Lung (tissue), 12 donors: Measurements from ENCODE around the gene RMDN2. TPM values are rescaled to one million over a fixed set of nuclear protein-coding genes. Genes with fewer than 3 reads are reported as not detected.
A peak's percentile ranks its signal among the peaks of the same experiment; 100 is the strongest.

Experiments used
- ATAC-seq: fragments of 200-7000 bp; cut with Tn5 transposase; one replicate; pipeline ENCODE4 v1.9.1; 2020; ENCODE audit warnings: moderate number of reproducible peaks; ENCODE audit not compliant: insufficient read depth, low FRiP score
- DNase-seq, 3 donors: peaks; one replicate each; pipeline ENCODE4 v3.0.0-alpha.2; 2013 to 2017
- H3K27ac ChIP-seq, 2 donors: one replicate each; pipeline ENCODE4 v1.5.1; 2013; ENCODE audit warnings: mild to moderate bottlenecking in 2 of 2, moderate library complexity in 2 of 2, control low read depth in 1 of 2, inconsistent platforms in 1 of 2, low read depth in 1 of 2, low read length in 1 of 2
- H3K27me3 ChIP-seq, 3 donors: one replicate each; pipeline ENCODE4 v1.5.1; 2013; ENCODE audit warnings: low read length in 2 of 3; ENCODE audit not compliant: control insufficient read depth in 3 of 3, insufficient read depth in 3 of 3
- H3K36me3 ChIP-seq, 4 donors: one replicate each; pipeline ENCODE4 v1.5.1; 2013; ENCODE audit warnings: low read length in 4 of 4, mild to moderate bottlenecking in 1 of 4, moderate library complexity in 1 of 4; ENCODE audit not compliant: control insufficient read depth in 4 of 4, insufficient read depth in 4 of 4
- H3K4me1 ChIP-seq, 5 donors: one replicate each; pipeline ENCODE4 v1.5.1; 2013; ENCODE audit warnings: low read length in 5 of 5, mild to moderate bottlenecking in 2 of 5, moderate library complexity in 1 of 5; ENCODE audit not compliant: control insufficient read depth in 5 of 5, insufficient read depth in 5 of 5
- H3K4me3 ChIP-seq: one replicate; pipeline ENCODE4 v1.5.1; 2013; ENCODE audit warnings: mild to moderate bottlenecking, control low read depth, moderate library complexity
- H3K9ac ChIP-seq, 2 donors: one replicate each; pipeline ENCODE4 v1.5.1; 2013; ENCODE audit warnings: low read length in 2 of 2, control low read depth in 1 of 2; ENCODE audit not compliant: insufficient read depth in 1 of 2
- H3K9me3 ChIP-seq, 4 donors: one replicate each; pipeline ENCODE4 v1.5.1; 2013; ENCODE audit warnings: low read length in 3 of 4, mild to moderate bottlenecking in 1 of 4, moderate library complexity in 1 of 4; ENCODE audit not compliant: control insufficient read depth in 4 of 4, insufficient read depth in 3 of 4
- CTCF ChIP-seq: IDR thresholded peaks from 2 replicates; pipeline ENCODE4 v1.5.1; 2012; ENCODE audit warnings: mild to moderate bottlenecking; ENCODE audit errors: control extremely low read depth, extremely low read depth
- WGBS, 2 donors: extraction: QIAGEN DNeasy Blood & Tissue Kit; methylation state at CpG; one replicate each; pipeline ENCODE4 v1.1.7; 2013; 5-methylcytosine and 5-hydroxymethylcytosine counted together
- polyA plus RNA-seq, 2 donors: library from polyadenylated mRNA; stranded (reverse); fragments of 200-250 nt; gene quantifications; one replicate each; pipeline ENCODE4 v1.2.1, GENCODE V29; 2013
- total RNA-seq, 2 donors: library from RNA; depleted of rRNA in 1 of 2; stranded (reverse); fragments of >200 nt in 1 of 2; gene quantifications; one replicate each; pipeline ENCODE4 v1.2.1, GENCODE V29; 2014 to 2021
- donor health status: control.
- donor health status: control.
- donor health status: Bipolar disorder and iron deficiency.
- donor health status: healthy.
- donor health status: DM: yes; HTN: yes; CAD: no.

The RMDN2 gene
- total and polyA plus RNA-seq, 4 donors = 7.7 to 37.9 (median 18.3) TPM

- Histone ChIP-seq H3K27ac (no peak overlapping the region), H3K36me3 (no peaks in the 10 kb centered on the region), H3K4me1 (peaks cover under 1 to 2% (median 2%) of the 10 kb centered on the region in 5 donors), H3K9ac (no peak overlapping the region), H3K27me3 (no peaks in the 10 kb centered on the region), H3K9me3 (no peaks in the 10 kb centered on the region), H3K4me3 (no peak overlapping the region)
- TF ChIP-seq CTCF = no peak
- 55 to 66% methylated on average over 4 of the region's 4 CpGs for WGBS, 2 donors
- ATAC-seq (no peak), DNase-seq (peak in 1 of 3 donors; percentile 21)
These were observed 13.7 kb upstream of the RMDN2 start for GRCh38 chr2:37911296-37911873.

GRCh38 chr2:37912056-37912455, 13.0 kb upstream of the RMDN2 start:
- Histone ChIP-seq H3K36me3 (no peaks in the 10 kb centered on the region), H3K27ac (no peak overlapping the region), H3K9me3 (no peaks in the 10 kb centered on the region), H3K4me3 (no peak overlapping the region), H3K9ac (no peak overlapping the region), H3K27me3 (no peaks in the 10 kb centered on the region), H3K4me1 (peaks cover 1 to 9% (median 5%) of the 10 kb centered on the region in 5 donors)
- ATAC-seq (no peak), DNase-seq (no peak)
- 50 to 93% methylated on average over 1 of the region's 1 CpG for WGBS, 2 donors
- no peak for TF ChIP-seq CTCF

- ATAC-seq = no peak
- H3K27ac ChIP-seq = no peak overlapping the region
These were observed 12.5 kb upstream of the RMDN2 start for GRCh38 chr2:37912616-37913015.

More at GRCh38 chr2:37912616-37913015, 12.5 kb upstream of the RMDN2 start:
- no peak for DNase-seq
- TF ChIP-seq CTCF = no peak
- no peaks in the 10 kb centered on the region for H3K27me3 ChIP-seq
- WGBS, 2 donors = 93 to 97% methylated on average over 2 of the region's 2 CpGs
- H3K36me3 ChIP-seq = no peaks in the 10 kb centered on the region
- no peaks in the 10 kb centered on the region for H3K9me3 ChIP-seq
- H3K9ac ChIP-seq = no peak overlapping the region
- no peak overlapping the region for H3K4me3 ChIP-seq
- H3K4me1 ChIP-seq = peaks cover 1 to 14% (median 10%) of the 10 kb centered on the region in 5 donors
